Germinal center (tissue), 1 donor: ENCODE data around the gene ADK.

ENCODE experiments used
- DNase-seq: peaks from one replicate; pipeline ENCODE4 v3.0.0; 2012; ENCODE audit warnings: mixed read lengths, low spot score

The ADK gene

GRCh38 chr10:74602576-74602975 is 451.6 kb downstream of the ADK start:
- DNase-seq, result no peak

GRCh38 chr10:74610299-74610698 is 459.3 kb downstream of the ADK start:
- no peak for DNase-seq

- DNase-seq, result no peak
Observed at GRCh38 chr10:74612195-74612594, 461.2 kb downstream of the ADK start.

- no peak for DNase-seq
Observed at GRCh38 chr10:74620626-74621025, 469.6 kb downstream of the ADK start.

GRCh38 chr10:74623786-74624185 is 472.8 kb downstream of the ADK start:
- DNase-seq, result no peak

- no peak for DNase-seq
Observed at GRCh38 chr10:74624501-74624900, 473.5 kb downstream of the ADK start.

- no peak for DNase-seq
Observed at GRCh38 chr10:74628136-74628535, 477.1 kb downstream of the ADK start.

- no peak for DNase-seq
Observed at GRCh38 chr10:74634995-74635536, 484.0 kb downstream of the ADK start.

- no peak for DNase-seq
Observed at GRCh38 chr10:74635655-74636054, 484.6 kb downstream of the ADK start.

- DNase-seq, result no peak
Observed at GRCh38 chr10:74637685-74638084, 486.7 kb downstream of the ADK start.

- peak; percentile 39 for DNase-seq
Observed at GRCh38 chr10:74640134-74640921, 489.3 kb downstream of the ADK start.

GRCh38 chr10:74641659-74642058 is 490.6 kb downstream of the ADK start:
- no peak for DNase-seq

- no peak for DNase-seq
Observed at GRCh38 chr10:74642901-74643595, 492.0 kb downstream of the ADK start.

- no peak for DNase-seq
Observed at GRCh38 chr10:74643596-74643975, 492.6 kb downstream of the ADK start.

- DNase-seq, result no peak
Observed at GRCh38 chr10:74644738-74645137, 493.7 kb downstream of the ADK start.

GRCh38 chr10:74645692-74646091 is 494.7 kb downstream of the ADK start:
- no peak for DNase-seq

- DNase-seq, result peak; percentile 43
Observed at GRCh38 chr10:74650613-74651012, 499.6 kb downstream of the ADK start.

GRCh38 chr10:74651565-74651964 is 500.5 kb downstream of the ADK start:
- no peak for DNase-seq

- DNase-seq, result no peak
Observed at GRCh38 chr10:74652664-74653063, 501.6 kb downstream of the ADK start.

- no peak for DNase-seq
Observed at GRCh38 chr10:74658511-74658910, 507.5 kb downstream of the ADK start.

GRCh38 chr10:74662635-74663034 is 511.6 kb downstream of the ADK start:
- DNase-seq, result no peak

- no peak for DNase-seq
Observed at GRCh38 chr10:74669210-74669609, 518.2 kb downstream of the ADK start.

GRCh38 chr10:74671716-74672115 is 520.7 kb downstream of the ADK start:
- no peak for DNase-seq
